HG02678 (cell line): ENCODE measurements around the gene ATP10A.
"Not testable (repeated sequence)": the region's sequence is repeated elsewhere in the genome, so short reads cannot be mapped to it uniquely, and the experiment has no call there.

Experiments used
- ATAC-seq: cut with Tn5 transposase; IDR thresholded peaks from one replicate; pipeline ENCODE4 v1.9.1; 2021; ENCODE audit warnings: mild to moderate bottlenecking, moderate library complexity; ENCODE audit not compliant: unreplicated experiment

Gene ATP10A

DNA sequence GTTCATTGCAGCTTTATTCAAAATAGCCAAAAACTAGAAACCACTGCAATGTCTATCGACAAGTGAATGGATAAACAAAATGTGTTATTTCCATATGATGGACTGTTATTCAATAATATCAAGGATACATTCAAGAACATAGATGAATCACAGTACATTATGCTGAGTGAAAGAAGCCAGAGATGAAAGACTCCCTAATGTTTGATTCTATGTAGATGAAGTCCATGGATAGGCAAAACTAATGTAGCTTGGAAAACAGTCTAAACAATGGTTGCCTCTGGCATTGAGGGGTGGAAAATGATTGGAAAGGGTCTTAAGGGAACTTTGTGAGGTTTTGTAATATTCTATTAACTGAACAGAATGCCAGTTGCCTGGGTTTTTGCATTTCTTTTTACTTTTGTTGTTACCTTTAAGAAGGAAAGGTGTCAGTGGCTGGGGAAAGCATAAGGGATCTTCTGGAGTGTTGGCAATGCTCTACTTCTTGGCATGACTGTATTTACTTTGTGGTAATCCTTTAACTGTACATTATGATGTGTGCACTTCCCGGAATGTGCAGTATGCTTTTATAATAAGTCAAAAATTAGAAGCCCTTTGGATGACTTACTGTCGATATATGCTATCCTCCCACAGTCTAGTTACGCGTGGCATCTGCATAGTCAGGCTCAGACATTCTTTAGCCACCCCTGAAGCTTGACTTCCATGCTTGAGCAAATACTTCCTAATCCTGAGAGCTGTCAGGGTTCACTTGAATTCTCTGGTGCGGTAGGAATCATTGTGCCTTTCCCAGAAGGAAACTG, 20.5 kb upstream of the ATP10A start:
- ATAC-seq: no peak

DNA sequence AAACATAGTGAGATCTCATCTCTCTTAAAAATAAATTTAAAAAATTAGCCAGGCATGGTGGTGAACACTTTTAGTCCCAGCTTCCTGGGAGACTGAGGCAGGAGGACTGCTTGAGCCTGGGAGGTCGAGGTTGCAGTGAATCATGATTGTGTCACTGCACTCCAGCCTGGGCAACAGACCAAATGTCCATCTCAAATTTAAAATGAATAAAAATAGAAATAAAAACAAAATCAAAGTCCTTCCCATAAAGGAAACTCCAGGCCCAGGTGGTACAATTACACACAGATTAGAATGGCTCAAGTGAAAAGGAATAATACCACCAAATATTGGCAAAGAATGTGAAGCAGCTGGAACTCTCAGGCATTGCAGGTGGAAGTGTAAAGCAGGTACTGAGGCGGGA, 19.3 kb upstream of the ATP10A start:
- no peak for ATAC-seq

DNA sequence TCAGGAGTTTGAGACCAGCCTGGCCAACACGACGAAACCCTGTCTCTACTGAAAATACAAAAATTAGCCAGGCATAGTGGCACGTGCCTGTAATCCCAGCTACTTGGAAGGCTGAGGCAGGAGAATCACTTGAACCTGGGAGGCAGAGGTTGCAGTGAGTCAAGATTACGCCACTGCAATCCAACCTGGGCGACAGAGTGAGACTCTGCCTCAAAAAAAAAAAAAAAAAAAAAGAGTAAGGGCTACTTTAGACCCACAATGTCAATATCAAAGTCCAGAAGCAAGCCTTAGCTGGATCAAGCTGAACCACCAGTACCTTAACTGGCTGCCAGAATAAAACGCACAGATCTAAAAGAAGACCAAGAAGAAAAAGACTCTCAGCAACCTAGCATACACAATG, 17.8 kb upstream of the ATP10A start:
- ATAC-seq: not testable (repeated sequence)

- ATAC-seq: no peak
Measured at GRCh38 chr15:25880411-25880810, 17.3 kb upstream of the ATP10A start.

DNA sequence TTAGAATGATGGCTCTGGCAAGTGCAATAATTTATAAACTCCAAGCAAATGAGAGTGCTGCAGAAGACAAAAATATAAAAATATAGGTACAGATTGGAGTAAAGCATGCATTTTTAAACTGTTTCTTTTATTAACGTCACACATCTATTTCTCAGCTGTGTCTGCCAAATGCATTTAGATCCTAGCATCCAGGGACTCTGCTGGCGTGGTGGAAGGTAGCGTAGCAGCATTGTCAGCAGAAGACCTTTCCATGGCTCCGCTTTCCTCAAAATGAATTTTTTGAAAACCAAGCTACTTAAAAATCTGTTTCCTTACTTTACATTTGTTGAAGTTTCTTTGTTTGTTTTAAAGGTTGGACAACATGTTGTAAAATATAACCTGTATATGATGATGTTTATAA, 16.3 kb upstream of the ATP10A start:
- no peak for ATAC-seq

GRCh38 chr15:25877681-25878080, 14.6 kb upstream of the ATP10A start:
- no peak for ATAC-seq

DNA sequence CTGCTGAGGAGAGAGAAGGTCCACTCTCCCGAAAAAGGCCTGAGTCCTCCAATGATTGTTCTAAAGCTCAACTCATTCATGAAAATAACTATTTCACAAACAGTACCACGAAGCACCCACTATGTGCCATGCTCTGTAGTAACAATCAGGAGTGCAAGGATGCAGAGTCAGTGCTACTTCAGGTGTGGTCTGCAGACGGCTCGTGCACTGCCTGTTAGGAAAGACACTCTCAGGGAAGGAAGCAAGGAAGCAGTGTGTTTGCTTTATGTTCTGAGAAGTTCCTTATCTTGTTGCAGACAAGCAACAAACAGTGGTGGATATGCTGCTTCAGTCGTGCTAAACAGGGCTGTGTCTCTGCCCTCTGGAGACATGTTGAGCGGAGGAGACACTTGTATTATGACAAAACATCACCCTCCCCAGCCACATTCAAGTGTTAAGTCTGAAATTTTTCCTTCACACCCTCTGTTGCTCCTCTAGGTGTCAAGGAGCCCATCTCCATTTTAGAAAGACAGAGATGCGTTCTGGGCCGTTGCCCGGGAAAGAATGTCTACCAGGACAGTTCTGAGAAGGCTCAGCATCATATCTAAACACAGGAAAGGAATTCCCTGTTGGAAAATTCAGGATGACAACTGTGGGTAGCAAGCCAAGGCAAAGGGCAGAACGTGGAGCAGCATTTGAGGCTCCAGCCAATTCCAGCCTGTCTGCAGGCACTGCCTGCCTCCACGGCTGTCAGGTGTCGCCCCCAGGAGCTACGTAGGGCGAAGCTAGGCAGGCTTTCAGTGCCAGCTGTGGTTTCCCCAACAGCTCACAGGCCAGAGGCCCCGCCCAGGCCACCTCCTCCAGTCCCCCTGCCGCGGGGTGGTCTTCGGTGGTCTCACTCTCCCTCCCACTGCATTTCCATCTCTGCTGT, 13.4 kb upstream of the ATP10A start:
- ATAC-seq: no peak

DNA sequence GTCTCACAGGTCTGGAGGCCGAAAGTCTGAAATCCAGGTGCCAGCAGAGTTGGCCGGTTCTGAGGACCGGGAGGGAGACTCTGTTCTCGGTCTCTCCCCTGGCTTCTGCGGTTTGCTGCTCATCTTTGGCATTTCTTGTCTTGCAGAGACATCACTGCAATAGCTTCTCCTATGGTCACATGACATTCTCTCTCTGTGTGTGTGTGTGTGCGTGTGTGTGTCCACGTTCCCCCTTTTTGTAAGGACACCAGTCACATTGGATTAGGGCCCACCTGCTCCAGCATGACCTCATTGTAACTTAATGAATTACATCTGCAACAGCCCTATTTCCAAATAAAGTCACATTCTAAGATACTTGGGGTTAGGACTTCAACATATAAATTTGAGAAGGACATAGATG, 12.4 kb upstream of the ATP10A start:
- no peak for ATAC-seq

GRCh38 chr15:25874379-25874778, 11.3 kb upstream of the ATP10A start:
- no peak for ATAC-seq

- ATAC-seq: no peak
Measured at GRCh38 chr15:25871403-25871802, 8.3 kb upstream of the ATP10A start.

- ATAC-seq: no peak
Measured at GRCh38 chr15:25870938-25871337, 7.8 kb upstream of the ATP10A start.

DNA sequence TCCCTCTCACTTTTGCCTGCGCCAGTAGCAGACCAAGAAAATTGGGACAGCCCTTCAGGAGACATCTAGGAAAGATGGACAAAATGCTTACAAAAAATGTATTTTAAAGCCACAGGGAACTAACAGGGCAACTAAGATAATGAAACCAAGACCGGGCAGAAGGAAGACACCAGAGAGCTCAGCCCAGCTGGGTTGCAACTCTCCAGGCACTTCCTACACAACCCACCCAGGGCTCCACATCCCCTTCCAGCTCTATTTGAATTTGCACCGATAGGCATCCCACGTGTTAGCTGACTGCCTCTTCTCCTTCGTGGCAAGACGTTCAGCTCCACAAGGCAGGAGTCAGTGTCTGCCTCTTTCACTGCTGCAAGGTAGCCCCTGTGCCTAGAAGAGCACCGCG, 6.6 kb upstream of the ATP10A start:
- no peak for ATAC-seq

GRCh38 chr15:25866874-25867273, 3.7 kb upstream of the ATP10A start:
- ATAC-seq: no peak

GRCh38 chr15:25866251-25866650, 3.1 kb upstream of the ATP10A start:
- no peak for ATAC-seq

DNA sequence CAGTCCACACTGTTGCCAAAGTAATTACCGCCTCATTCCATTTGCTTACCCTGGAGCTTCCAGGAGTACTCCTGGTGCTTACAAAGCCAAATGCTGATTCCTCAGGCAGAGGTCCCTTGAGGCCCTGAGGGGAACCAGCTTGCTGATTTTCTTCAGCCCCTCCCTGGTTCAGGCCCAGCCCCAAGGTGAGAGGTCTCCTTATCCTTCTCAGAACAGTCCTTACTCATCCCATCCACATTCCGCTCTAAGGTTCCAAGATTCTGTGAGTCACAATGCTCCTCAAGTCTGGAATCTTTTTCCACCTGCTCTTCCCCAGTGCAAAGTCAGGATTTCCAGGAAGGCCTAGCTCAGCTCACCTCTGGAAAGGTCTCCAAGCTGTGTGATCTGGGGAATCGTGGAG, 1.8 kb upstream of the ATP10A start:
- ATAC-seq: no peak

DNA sequence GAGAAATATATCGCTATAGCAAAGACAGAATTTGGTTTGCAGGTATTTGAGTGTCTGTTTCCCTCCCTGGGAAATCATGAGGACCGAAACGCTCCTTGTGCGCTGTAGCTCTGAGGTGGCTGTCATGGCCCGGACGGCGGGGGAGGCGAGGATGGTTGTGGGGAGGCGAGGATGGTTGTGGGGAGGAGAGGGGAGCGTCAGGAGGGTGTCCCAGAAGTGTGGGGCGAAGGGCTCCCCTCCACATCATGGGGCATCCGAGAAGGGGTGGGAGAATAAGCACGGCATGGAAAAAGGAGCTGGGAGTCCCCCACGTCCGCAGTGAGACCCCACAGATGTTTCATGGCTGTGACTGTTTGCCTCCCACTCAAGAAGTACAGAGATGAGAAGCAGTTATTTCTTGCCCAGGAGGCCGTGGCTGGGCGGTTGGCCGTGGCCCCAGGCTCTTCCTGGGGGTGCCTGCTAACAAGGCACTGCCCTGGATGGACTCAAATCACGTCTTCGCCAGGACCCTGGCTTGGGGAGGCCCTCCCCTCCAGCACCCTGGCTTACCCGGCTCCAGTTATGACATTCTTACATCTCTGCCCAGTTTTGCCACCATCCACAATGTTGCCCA, 947 bp upstream of the ATP10A start:
- ATAC-seq: no peak

DNA sequence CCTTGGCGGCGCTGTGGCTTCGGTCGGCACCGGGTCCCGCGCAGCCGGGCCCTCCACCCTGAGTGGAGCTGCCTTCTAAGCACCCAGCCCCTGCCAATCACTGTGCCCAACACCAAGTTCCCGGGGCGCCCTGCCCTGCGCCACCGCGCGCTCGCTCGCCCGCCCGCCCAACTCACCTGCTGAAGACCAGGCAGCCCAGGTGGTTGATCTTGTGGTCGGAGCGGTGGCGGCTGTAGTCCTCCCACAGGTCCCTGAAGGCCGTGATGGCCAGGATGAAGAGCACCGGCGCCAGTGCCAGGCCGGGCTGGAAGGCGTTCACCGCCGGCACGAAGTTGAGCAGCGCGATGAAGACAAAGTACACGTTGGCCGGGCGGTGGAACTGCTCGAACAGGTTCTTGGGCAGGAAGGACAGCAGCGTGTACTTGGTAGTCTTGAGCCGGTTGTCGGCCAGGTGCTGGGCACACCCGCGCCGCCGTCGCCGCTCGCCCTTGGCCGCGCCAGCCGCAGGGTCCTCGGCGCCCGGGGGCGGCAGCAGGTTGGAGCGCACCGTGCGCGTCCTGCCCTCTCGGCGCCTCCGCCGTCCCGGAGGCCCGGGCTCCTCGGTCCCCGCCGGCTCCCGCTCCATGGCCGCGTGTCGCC, 536 bp downstream of the ATP10A start:
- no peak for ATAC-seq

- ATAC-seq: no peak
Measured at GRCh38 chr15:25862071-25862471, 1.1 kb downstream of the ATP10A start.

DNA sequence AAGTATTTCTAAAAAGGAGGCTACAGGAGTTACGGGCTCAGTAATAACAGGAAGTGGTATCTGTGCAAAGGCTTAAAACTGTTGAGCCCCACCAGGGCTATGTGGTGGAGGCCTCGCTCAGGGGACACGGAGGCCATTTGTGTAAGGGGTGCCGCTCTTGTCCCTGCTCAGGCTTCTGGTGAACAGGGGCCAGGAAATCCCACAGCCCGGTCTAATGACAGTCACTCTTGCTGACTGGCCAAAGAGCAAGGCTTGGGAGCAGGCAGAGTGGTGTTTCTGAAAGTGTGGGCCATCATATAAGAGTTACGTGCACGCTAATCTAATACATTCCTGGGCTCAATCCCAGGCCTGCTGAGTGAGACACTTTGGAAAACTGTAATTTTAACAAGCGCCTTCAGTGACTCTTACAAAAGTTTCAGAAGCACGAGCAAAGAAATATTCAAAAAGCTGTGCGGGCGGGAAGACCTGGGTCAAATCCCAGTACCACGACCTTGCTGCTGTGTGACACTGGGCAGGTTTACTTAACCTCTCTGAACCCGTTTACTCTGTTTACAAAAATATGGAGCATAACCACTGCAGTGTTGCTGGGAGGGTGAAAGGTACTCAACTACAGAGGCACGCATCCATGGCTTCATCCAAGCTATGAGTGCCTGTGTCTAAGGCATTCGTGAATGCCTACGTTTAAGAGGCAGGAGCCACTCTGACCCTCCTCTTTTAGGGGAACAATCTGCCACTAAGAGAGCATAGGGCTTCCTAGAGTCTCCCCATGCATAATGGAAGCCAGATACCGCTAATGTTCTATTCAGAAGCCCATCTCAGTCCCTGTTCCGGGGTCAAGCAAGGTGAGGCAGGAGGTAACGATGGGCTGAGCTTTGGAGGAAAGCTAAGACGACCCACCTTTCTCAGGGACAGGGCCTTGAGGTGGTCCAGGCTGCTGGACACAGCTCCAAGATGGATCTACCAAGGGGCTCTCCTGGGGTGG, 2.0 kb downstream of the ATP10A start:
- ATAC-seq: no peak
